Ovary (tissue), 3 donors: Measurements from ENCODE around the gene ONECUT3.

ENCODE experiments used
- EP300 ChIP-seq: sonication (generic); formaldehyde crosslinking; IDR thresholded peaks from one replicate; pipeline ENCODE4 v1.6.1; 2017; ENCODE audit warnings: antibody characterized with exemption
- TF ChIP-seq, protein P1 (sequence below), 3 donors: fragments of 450-650 bp in 2 of 3; fragments of 200-600 bp in 1 of 3; IDR thresholded peaks; one replicate each; pipeline versions ENCODE4 v1.5.1 to v1.8.0; 2016 to 2022; ENCODE audit warnings: antibody characterized with exemption in 3 of 3, mild to moderate bottlenecking in 1 of 3
- donor health status: DM: no; HTN: no; CAD: no.

DNA sequence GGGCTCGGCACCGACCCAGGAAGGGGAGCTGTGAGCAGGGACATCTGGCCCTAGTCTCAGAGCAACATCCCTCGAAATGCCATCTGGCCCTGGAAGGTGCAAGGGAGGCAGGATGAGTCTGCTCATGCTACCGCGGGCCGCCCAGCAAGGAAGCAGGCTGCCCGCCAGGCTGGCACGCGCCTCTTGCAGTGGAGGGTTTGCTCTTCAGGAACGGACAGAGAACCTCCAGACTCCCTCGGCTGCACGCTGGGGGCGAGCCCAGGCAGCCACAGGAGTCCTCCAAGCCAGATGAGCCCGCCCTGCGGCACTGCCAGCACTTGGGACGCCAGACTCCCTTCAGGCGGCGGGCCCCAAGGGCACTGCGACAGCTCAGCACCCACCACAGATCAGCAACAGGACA is 68.9 kb downstream of the ONECUT3 start:
- TF ChIP-seq, protein P1, sequence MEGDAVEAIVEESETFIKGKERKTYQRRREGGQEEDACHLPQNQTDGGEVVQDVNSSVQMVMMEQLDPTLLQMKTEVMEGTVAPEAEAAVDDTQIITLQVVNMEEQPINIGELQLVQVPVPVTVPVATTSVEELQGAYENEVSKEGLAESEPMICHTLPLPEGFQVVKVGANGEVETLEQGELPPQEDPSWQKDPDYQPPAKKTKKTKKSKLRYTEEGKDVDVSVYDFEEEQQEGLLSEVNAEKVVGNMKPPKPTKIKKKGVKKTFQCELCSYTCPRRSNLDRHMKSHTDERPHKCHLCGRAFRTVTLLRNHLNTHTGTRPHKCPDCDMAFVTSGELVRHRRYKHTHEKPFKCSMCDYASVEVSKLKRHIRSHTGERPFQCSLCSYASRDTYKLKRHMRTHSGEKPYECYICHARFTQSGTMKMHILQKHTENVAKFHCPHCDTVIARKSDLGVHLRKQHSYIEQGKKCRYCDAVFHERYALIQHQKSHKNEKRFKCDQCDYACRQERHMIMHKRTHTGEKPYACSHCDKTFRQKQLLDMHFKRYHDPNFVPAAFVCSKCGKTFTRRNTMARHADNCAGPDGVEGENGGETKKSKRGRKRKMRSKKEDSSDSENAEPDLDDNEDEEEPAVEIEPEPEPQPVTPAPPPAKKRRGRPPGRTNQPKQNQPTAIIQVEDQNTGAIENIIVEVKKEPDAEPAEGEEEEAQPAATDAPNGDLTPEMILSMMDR (IDR thresholded peaks at IDR 0.05): no peak
- no peak for TF ChIP-seq EP300
